ENCODE results near the gene LRIG3.
"Not testable (repeated sequence)": the region's sequence is repeated elsewhere in the genome, so short reads cannot be mapped to it uniquely, and the experiment has no call there.

The LRIG3 gene

GRCh38 chr12:58920102-58920960, at the start of gene LRIG3:
LRIG3 (minus strand) TSS chr12:58920504; CDS start chr12:58920235, 269 bp downstream.
- peak; percentile 13 to 14 for DNase-seq

GRCh38 chr12:58969237-58969636, 48.9 kb upstream of the LRIG3 start:
- DNase-seq: no peak

GRCh38 chr12:58967561-58967960, 47.3 kb upstream of the LRIG3 start:
- DNase-seq: no peak

- no peak for DNase-seq
These were observed 46.6 kb upstream of the LRIG3 start for GRCh38 chr12:58966939-58967338.

GRCh38 chr12:58965568-58965967, 45.3 kb upstream of the LRIG3 start:
- no peak for DNase-seq

GRCh38 chr12:58963844-58964243, 43.5 kb upstream of the LRIG3 start:
- no peak for DNase-seq

- DNase-seq: no peak
These were observed 41.6 kb upstream of the LRIG3 start for GRCh38 chr12:58961906-58962305.

GRCh38 chr12:58961166-58961565, 40.9 kb upstream of the LRIG3 start:
- no peak for DNase-seq

GRCh38 chr12:58959639-58960300, 39.5 kb upstream of the LRIG3 start:
- DNase-seq: no peak

- no peak for DNase-seq
These were observed 37.0 kb upstream of the LRIG3 start for GRCh38 chr12:58957298-58957697.

GRCh38 chr12:58955849-58956248, 35.5 kb upstream of the LRIG3 start:
- DNase-seq: no peak

GRCh38 chr12:58954002-58954401, 33.7 kb upstream of the LRIG3 start:
- DNase-seq: no peak

GRCh38 chr12:58950739-58951100, 30.4 kb upstream of the LRIG3 start:
- DNase-seq: no peak

GRCh38 chr12:58949954-58950738, 29.8 kb upstream of the LRIG3 start:
- DNase-seq: not testable (repeated sequence)

GRCh38 chr12:58943079-58943478, 22.8 kb upstream of the LRIG3 start:
- DNase-seq: no peak

GRCh38 chr12:58942345-58942744, 22.0 kb upstream of the LRIG3 start:
- no peak for DNase-seq

GRCh38 chr12:58939399-58940100, 19.2 kb upstream of the LRIG3 start:
- no peak for DNase-seq

- DNase-seq: no peak
These were observed 18.1 kb upstream of the LRIG3 start for GRCh38 chr12:58938440-58938839.

- no peak for DNase-seq
These were observed 14.2 kb upstream of the LRIG3 start for GRCh38 chr12:58934528-58934927.

- no peak for DNase-seq
These were observed 12.7 kb upstream of the LRIG3 start for GRCh38 chr12:58932806-58933681.

- no peak for DNase-seq
These were observed 11.2 kb upstream of the LRIG3 start for GRCh38 chr12:58931518-58931917.

GRCh38 chr12:58930770-58931324, 10.5 kb upstream of the LRIG3 start:
- no peak for DNase-seq

Measured in activated CD4-positive, alpha-beta T cell treated with anti-CD3 and anti-CD28 coated beads, Interleukin-2, amount 50 U/mL, for 48 hours (primary cell).